HEK293 (cell line): ENCODE data around the gene PCGF1.
"Not testable (repeated sequence)": the region's sequence is repeated elsewhere in the genome, so short reads cannot be mapped to it uniquely, and the experiment has no call there.

Experiments used
- CTCF ChIA-PET: fragments of 350-600 bp; formaldehyde crosslinking; extraction: SDS; loops from one replicate; lab custom pipeline; 2021; ENCODE audit warnings: antibody characterized with exemption; lab: Yijun Ruan, JAX
- POLR2A ChIA-PET: fragments of 300-600 bp; formaldehyde crosslinking; extraction: SDS; loops from one replicate; lab custom pipeline; 2020; ENCODE audit warnings: antibody characterized with exemption, inconsistent platforms; lab: Yijun Ruan, JAX
- H3K27ac ChIP-seq: fragments of 200-500 bp; sonication (Bioruptor generic); 2 replicates; pipeline ENCODE4 v1.5.1; 2014; ENCODE audit warnings: low read depth, low read length, control low read depth, inconsistent platforms; ENCODE audit errors: extremely low read depth
- H3K36me3 ChIP-seq, 2 experiments: fragments of 200-500 bp in 1 of 2; sonication (Bioruptor generic) in 1 of 2; 1 replicate in 1 of 2; 2 replicates in 1 of 2; pipeline ENCODE4 v1.5.1; 2014 to 2017; ENCODE audit warnings: inconsistent platforms in 2 of 2, low read length in 2 of 2; ENCODE audit not compliant: control insufficient read depth in 2 of 2, insufficient read depth in 1 of 2
- H3K4me1 ChIP-seq: fragments of 200-500 bp; sonication (Bioruptor generic); 2 replicates; pipeline ENCODE4 v1.5.1; 2014; ENCODE audit warnings: mild to moderate bottlenecking, low read length, inconsistent platforms; ENCODE audit not compliant: control insufficient read depth, insufficient read depth
- H3K4me3 ChIP-seq: 2 replicates; pipeline ENCODE4 v1.5.1; 2011; ENCODE audit warnings: low read depth, mild to moderate bottlenecking, control low read depth, low read length, moderate library complexity
- H3K9me3 ChIP-seq: fragments of 200-500 bp; sonication (Bioruptor generic); 2 replicates; pipeline ENCODE4 v1.5.1; 2014; ENCODE audit warnings: low read depth, low read length, inconsistent platforms; ENCODE audit not compliant: control insufficient read depth, insufficient read depth
- KLF9 ChIP-seq: fragments of 450-650 bp; formaldehyde crosslinking; IDR thresholded peaks from 2 replicates; pipeline ENCODE4 v1.5.1; 2016; ENCODE audit warnings: missing biosample characterization, missing genetic modification characterization, low read depth
- SCRT2 ChIP-seq: fragments of 450-650 bp; formaldehyde crosslinking; IDR thresholded peaks from 2 replicates; pipeline ENCODE4 v1.5.1; 2016; ENCODE audit warnings: missing biosample characterization, missing genetic modification characterization
- TRIM28 ChIP-seq: IDR thresholded peaks from 2 replicates; pipeline ENCODE4 v1.6.1; 2011; ENCODE audit warnings: low read length, control low read depth, borderline replicate concordance
- ZNF146 ChIP-seq: fragments of 450-650 bp; formaldehyde crosslinking; IDR thresholded peaks from 2 replicates; pipeline ENCODE4 v1.5.1; 2016; ENCODE audit warnings: missing biosample characterization, missing genetic modification characterization
- ZNF157 ChIP-seq: fragments of 450-650 bp; formaldehyde crosslinking; IDR thresholded peaks from 2 replicates; pipeline ENCODE4 v1.5.1; 2016; ENCODE audit warnings: missing biosample characterization, missing genetic modification characterization
- ZNF24 ChIP-seq: fragments of 450-650 bp; formaldehyde crosslinking; IDR thresholded peaks from 2 replicates; pipeline ENCODE4 v1.5.1; 2016; ENCODE audit warnings: missing biosample characterization, missing genetic modification characterization
- ZNF335 ChIP-seq: fragments of 450-650 bp; formaldehyde crosslinking; conservative IDR thresholded peaks from 2 replicates; pipeline ENCODE4 v1.5.1; 2016; ENCODE audit warnings: missing biosample characterization, missing genetic modification characterization
- ZNF362 ChIP-seq: fragments of 450-650 bp; formaldehyde crosslinking; IDR thresholded peaks from 2 replicates; pipeline ENCODE4 v1.5.1; 2016; ENCODE audit warnings: missing biosample characterization, missing genetic modification characterization
- ZNF404 ChIP-seq: fragments of 450-650 bp; formaldehyde crosslinking; IDR thresholded peaks from 2 replicates; pipeline ENCODE4 v1.5.1; 2017; ENCODE audit warnings: missing biosample characterization, missing genetic modification characterization
- ZNF416 ChIP-seq: fragments of 450-650 bp; formaldehyde crosslinking; IDR thresholded peaks from 2 replicates; pipeline ENCODE4 v1.5.1; 2016; ENCODE audit warnings: missing biosample characterization, missing genetic modification characterization
- ZNF423 ChIP-seq: fragments of 450-650 bp; formaldehyde crosslinking; IDR thresholded peaks from 2 replicates; pipeline ENCODE4 v1.5.1; 2016; ENCODE audit warnings: missing biosample characterization, missing genetic modification characterization
- ZNF521 ChIP-seq: fragments of 450-650 bp; formaldehyde crosslinking; IDR thresholded peaks from 2 replicates; pipeline ENCODE4 v1.5.1; 2017; ENCODE audit warnings: missing biosample characterization, mild to moderate bottlenecking, missing genetic modification characterization
- ZNF626 ChIP-seq: fragments of 450-650 bp; sonication (Bioruptor Pico); formaldehyde crosslinking; IDR thresholded peaks from 2 replicates; pipeline ENCODE4 v1.5.1; 2018; ENCODE audit warnings: missing biosample characterization, missing genetic modification characterization, inconsistent platforms
- ZNF701 ChIP-seq: fragments of 450-650 bp; formaldehyde crosslinking; IDR thresholded peaks from 2 replicates; pipeline ENCODE4 v1.5.1; 2016; ENCODE audit warnings: missing biosample characterization, missing genetic modification characterization
- TF ChIP-seq, protein P1 (sequence below): fragments of 450-650 bp; formaldehyde crosslinking; IDR thresholded peaks from 2 replicates; pipeline ENCODE4 v1.5.1; 2016; ENCODE audit warnings: missing biosample characterization, missing genetic modification characterization
- TF ChIP-seq, protein P2 (sequence below): fragments of 450-650 bp; formaldehyde crosslinking; IDR thresholded peaks from 2 replicates; pipeline ENCODE4 v1.5.1; 2016; ENCODE audit warnings: missing biosample characterization, missing genetic modification characterization, low read depth
- TF ChIP-seq, protein P3 (sequence below): fragments of 450-650 bp; formaldehyde crosslinking; conservative IDR thresholded peaks from 2 replicates; pipeline ENCODE4 v1.5.1; 2016; ENCODE audit warnings: low read depth, missing biosample characterization, missing genetic modification characterization

Gene PCGF1

DNA sequence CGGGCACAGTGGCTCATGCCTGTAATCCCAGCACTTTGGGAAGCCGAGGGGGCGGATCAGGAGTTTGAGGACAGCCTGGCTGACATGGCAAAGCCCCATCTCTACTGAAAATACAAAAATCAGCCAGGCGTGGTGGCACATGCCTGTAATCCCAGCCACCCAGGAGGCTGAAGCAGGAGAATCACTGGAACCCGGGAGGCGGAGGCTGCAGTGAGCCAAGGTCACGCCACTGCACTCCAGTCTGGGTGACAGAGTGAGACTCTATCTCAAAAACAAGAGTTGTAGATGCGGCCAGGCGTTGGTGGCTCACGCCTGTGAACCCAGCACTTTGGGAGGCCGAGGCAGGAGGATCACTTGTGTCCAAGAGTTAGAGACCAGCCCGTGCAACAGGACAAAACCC, 36.8 kb downstream of the PCGF1 start:
- peaks cover 8 to 17% of the 10 kb centered on the region in 2 experiments; a peak in 2 of 3 replicates for H3K36me3 ChIP-seq
- H3K4me3 ChIP-seq, CTCF ChIA-PET, H3K4me1 ChIP-seq, H3K9me3 ChIP-seq, H3K27ac ChIP-seq: not testable (repeated sequence)
- 0 out of 2 replicates have a peak, but pooled peaks have one; percentile 14 for TF ChIP-seq ZNF362 (tag by site-specific recombination)
- POLR2A ChIA-PET, result interaction anchor here (1.0 to 4.0 kb wide), 3 partner anchors 10 to 59 kb away, joined by 3 to 44 read pairs (median 13); partner anchors contain the start of genes AUP1, HTRA2 and WBP1

DNA sequence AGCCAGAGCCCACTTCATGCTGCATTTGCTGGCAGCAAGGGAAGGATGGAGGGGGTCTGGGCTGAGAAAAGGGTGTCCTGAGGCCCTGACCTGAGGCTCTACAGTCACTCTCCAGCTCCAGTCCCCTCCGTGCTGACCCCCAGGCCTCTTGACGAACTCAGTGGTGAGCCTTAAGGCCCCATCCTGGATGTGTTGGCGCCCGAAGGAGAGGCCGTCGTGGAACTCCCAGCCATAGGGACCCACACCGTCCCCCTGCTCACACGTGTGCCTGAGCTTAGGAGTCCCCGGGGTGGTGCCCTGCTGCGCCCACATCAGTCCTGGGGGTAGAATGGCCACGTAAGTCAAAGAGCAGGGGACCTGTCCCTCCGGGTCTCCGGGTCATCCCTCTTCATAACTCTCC, 43.1 kb downstream of the PCGF1 start:
- no peak for TF ChIP-seq ZNF416
- TF ChIP-seq, protein P1, sequence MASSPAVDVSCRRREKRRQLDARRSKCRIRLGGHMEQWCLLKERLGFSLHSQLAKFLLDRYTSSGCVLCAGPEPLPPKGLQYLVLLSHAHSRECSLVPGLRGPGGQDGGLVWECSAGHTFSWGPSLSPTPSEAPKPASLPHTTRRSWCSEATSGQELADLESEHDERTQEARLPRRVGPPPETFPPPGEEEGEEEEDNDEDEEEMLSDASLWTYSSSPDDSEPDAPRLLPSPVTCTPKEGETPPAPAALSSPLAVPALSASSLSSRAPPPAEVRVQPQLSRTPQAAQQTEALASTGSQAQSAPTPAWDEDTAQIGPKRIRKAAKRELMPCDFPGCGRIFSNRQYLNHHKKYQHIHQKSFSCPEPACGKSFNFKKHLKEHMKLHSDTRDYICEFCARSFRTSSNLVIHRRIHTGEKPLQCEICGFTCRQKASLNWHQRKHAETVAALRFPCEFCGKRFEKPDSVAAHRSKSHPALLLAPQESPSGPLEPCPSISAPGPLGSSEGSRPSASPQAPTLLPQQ (tag by site-specific recombination), result 0 out of 2 replicates have a peak, but pooled peaks have one; percentile 25
- TF ChIP-seq ZNF335 (tag by site-specific recombination), result peak; percentile 14; the same call in 1 of the 2 replicates
- ChIA-PET CTCF (interaction anchor here (0.7 to 1.4 kb wide), 3 partner anchors 44 to 182 kb away, joined by 3 to 5 read pairs (median 3); no protein-coding TSS in a partner anchor), POLR2A (interaction anchor here (1.2 to 1.6 kb wide), 2 partner anchors 8 to 18 kb away, joined by 5 to 6 read pairs; partner anchors contain the start of genes CCDC142 and TTC31)
- no peaks in the 10 kb centered on the region for H3K4me1 ChIP-seq
- peak overlapping the region; percentile 74; the same call in 1 of the 2 replicates for H3K27ac ChIP-seq
- H3K36me3 ChIP-seq, result peaks cover 0 to 31% of the 10 kb centered on the region in 2 experiments; a peak in 1 of 3 replicates
- no peaks in the 10 kb centered on the region for H3K9me3 ChIP-seq
- H3K4me3 ChIP-seq, result peak overlapping the region; percentile 88

DNA sequence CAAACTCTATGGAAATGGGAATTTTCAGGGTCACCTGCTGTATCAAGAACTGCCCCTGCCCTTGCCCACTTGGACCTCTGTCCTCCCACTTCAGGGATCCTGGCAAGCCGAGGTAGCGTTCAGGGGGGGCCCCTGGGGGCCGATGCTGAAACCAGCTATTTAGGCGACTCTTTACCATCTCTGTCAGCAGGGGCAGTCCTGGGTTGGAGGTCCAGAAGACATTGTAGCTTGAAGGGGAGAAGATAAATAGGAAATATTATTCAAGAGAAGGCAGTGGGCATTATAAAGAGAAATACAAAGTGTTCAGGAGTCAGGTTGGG, 44.7 kb downstream of the PCGF1 start:
- TF ChIP-seq ZNF521 (tag by site-specific recombination) (no peak), KLF9 (tag by site-specific recombination) (no peak), ZNF404 (no peak), TRIM28 (no peak), SCRT2 (tag by site-specific recombination) (no peak), ZNF701 (tag by site-specific recombination) (no peak), ZNF157 (tag by site-specific recombination) (no peak), ZNF24 (tag by site-specific recombination) (no peak), ZNF423 (tag by site-specific recombination) (no peak), ZNF626 (tag by site-specific recombination) (no peak), ZNF146 (tag by site-specific recombination) (no peak)
- TF ChIP-seq, protein P2, sequence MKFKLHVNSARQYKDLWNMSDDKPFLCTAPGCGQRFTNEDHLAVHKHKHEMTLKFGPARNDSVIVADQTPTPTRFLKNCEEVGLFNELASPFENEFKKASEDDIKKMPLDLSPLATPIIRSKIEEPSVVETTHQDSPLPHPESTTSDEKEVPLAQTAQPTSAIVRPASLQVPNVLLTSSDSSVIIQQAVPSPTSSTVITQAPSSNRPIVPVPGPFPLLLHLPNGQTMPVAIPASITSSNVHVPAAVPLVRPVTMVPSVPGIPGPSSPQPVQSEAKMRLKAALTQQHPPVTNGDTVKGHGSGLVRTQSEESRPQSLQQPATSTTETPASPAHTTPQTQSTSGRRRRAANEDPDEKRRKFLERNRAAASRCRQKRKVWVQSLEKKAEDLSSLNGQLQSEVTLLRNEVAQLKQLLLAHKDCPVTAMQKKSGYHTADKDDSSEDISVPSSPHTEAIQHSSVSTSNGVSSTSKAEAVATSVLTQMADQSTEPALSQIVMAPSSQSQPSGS, result no peak
- TF ChIP-seq, protein P3, sequence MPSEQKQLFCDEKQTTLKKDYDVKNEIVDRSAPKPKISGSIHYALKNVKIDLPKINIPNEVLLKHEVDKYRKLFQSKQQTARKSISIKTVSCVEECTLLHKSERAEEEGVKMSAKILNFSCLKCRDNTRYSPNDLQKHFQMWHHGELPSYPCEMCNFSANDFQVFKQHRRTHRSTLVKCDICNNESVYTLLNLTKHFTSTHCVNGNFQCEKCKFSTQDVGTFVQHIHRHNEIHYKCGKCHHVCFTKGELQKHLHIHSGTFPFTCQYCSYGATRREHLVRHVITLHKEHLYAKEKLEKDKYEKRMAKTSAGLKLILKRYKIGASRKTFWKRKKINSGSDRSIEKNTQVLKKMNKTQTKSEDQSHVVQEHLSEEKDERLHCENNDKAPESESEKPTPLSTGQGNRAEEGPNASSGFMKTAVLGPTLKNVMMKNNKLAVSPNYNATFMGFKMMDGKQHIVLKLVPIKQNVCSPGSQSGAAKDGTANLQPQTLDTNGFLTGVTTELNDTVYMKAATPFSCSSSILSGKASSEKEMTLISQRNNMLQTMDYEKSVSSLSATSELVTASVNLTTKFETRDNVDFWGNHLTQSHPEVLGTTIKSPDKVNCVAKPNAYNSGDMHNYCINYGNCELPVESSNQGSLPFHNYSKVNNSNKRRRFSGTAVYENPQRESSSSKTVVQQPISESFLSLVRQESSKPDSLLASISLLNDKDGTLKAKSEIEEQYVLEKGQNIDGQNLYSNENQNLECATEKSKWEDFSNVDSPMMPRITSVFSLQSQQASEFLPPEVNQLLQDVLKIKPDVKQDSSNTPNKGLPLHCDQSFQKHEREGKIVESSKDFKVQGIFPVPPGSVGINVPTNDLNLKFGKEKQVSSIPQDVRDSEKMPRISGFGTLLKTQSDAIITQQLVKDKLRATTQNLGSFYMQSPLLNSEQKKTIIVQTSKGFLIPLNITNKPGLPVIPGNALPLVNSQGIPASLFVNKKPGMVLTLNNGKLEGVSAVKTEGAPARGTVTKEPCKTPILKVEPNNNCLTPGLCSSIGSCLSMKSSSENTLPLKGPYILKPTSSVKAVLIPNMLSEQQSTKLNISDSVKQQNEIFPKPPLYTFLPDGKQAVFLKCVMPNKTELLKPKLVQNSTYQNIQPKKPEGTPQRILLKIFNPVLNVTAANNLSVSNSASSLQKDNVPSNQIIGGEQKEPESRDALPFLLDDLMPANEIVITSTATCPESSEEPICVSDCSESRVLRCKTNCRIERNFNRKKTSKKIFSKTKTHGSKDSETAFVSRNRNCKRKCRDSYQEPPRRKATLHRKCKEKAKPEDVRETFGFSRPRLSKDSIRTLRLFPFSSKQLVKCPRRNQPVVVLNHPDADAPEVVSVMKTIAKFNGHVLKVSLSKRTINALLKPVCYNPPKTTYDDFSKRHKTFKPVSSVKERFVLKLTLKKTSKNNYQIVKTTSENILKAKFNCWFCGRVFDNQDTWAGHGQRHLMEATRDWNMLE (tag by site-specific recombination), result no peak
- H3K27ac ChIP-seq, result 0 out of 2 replicates have a peak overlapping the region, but pooled peaks have one; percentile 42
- H3K4me1 ChIP-seq, result no peaks in the 10 kb centered on the region
- CTCF ChIA-PET, result no interaction called here
- H3K4me3 ChIP-seq, result no peak overlapping the region
- POLR2A ChIA-PET, result interaction anchor here (1.1 kb wide), 1 partner anchor 72 kb away, joined by 4 read pairs; no protein-coding TSS in a partner anchor
- peaks cover 0 to 31% of the 10 kb centered on the region in 2 experiments; a peak in 1 of 3 replicates for H3K36me3 ChIP-seq
- H3K9me3 ChIP-seq, result no peaks in the 10 kb centered on the region
